MCF 10A (cell line): ENCODE data around the gene UCN2. TPM values are rescaled to one million over a fixed set of nuclear protein-coding genes. Genes with fewer than 3 reads are reported as not detected.

Source experiments
- BruUV-seq: library from RNA; stranded (reverse); fragments of 400-500 nt; replicated peaks from 2 replicates; lab custom pipeline; 2021; lab: Mats Ljungman, UMichigan
- CTCF ChIA-PET: fragments of 300-600 bp; sonication (Branson Sonifier 250); formaldehyde crosslinking; extraction: SDS; loops from one replicate; lab custom pipeline; 2021; ENCODE audit warnings: antibody characterized with exemption, inconsistent platforms; lab: Yijun Ruan, JAX
- POLR2A ChIA-PET: fragments of 300-600, 350-650 bp; sonication (Branson Sonifier 250); formaldehyde crosslinking; extraction: SDS; loops from one replicate; lab custom pipeline; 2020; ENCODE audit warnings: antibody characterized with exemption, inconsistent platforms; lab: Yijun Ruan, JAX
- DNase-seq: peaks from one replicate; pipeline ENCODE4 v3.0.0-alpha.2; 2018; ENCODE audit not compliant: unreplicated experiment
- H3K27ac Mint-ChIP-seq: one replicate; pipeline ENCODE4 v1.8.0; 2022; ENCODE audit warnings: mild to moderate bottlenecking, low read depth, mixed read lengths; ENCODE audit not compliant: unreplicated experiment
- H3K27me3 Mint-ChIP-seq: one replicate; pipeline ENCODE4 v1.8.0; 2022; ENCODE audit warnings: mixed read lengths; ENCODE audit not compliant: insufficient read depth, unreplicated experiment
- H3K36me3 Mint-ChIP-seq: one replicate; pipeline ENCODE4 v1.8.0; 2022; ENCODE audit warnings: mild to moderate bottlenecking, moderate library complexity, mixed read lengths; ENCODE audit not compliant: insufficient read depth, unreplicated experiment
- H3K4me1 Mint-ChIP-seq: one replicate; pipeline ENCODE4 v1.8.0; 2022; ENCODE audit warnings: mixed read lengths; ENCODE audit not compliant: insufficient read depth, unreplicated experiment
- H3K4me3 Mint-ChIP-seq: one replicate; pipeline ENCODE4 v1.8.0; 2022; ENCODE audit warnings: mild to moderate bottlenecking, moderate library complexity, mixed read lengths; ENCODE audit not compliant: unreplicated experiment
- H3K9me3 Mint-ChIP-seq: one replicate; pipeline ENCODE4 v1.8.0; 2022; ENCODE audit warnings: mixed read lengths; ENCODE audit not compliant: unreplicated experiment
- CTCF ChIP-seq: fragments of 200-600 bp; IDR thresholded peaks from one replicate; pipeline ENCODE4 v1.8.0; 2022; ENCODE audit warnings: antibody characterized with exemption, mild to moderate bottlenecking; ENCODE audit not compliant: unreplicated experiment
- intact Hi-C: fragments of 100-400 bp; cut with micrococcal nuclease; formaldehyde crosslinking; loops from 2 replicates; pipeline ENCODE4 v1.14.1; 2022
- total RNA-seq: library from RNA; stranded (reverse); gene quantifications from 2 replicates; pipeline ENCODE4 v1.2.3, GENCODE V29; 2022

UCN2 gene
- total RNA-seq, 1 experiment from 2014 or later = 3.8 TPM

- ChIA-PET POLR2A (no interaction called here), CTCF (interaction anchor here (0.6 kb wide), 1 partner anchor 15 kb away, joined by 3 read pairs; no protein-coding TSS in a partner anchor)
- intact Hi-C loops = no loop called here
- H3K36me3 Mint-ChIP-seq = peaks cover 28% of the 10 kb centered on the region
- BruUV-seq = no TSS peak
- H3K27ac Mint-ChIP-seq = no peak overlapping the region
- no peaks in the 10 kb centered on the region for H3K9me3 Mint-ChIP-seq
- H3K4me1 Mint-ChIP-seq = no peaks in the 10 kb centered on the region
- no peak for DNase-seq
- TF ChIP-seq CTCF = no peak
- no peaks in the 10 kb centered on the region for H3K27me3 Mint-ChIP-seq
- H3K4me3 Mint-ChIP-seq = no peak overlapping the region
Measured at GRCh38 chr3:48575366-48575765, 11.8 kb upstream of the UCN2 start.

GRCh38 chr3:48573973-48574585, 10.5 kb upstream of the UCN2 start:
- H3K4me1 Mint-ChIP-seq = no peaks in the 10 kb centered on the region
- H3K36me3 Mint-ChIP-seq = peaks cover 38% of the 10 kb centered on the region
- H3K27ac Mint-ChIP-seq = no peak overlapping the region
- intact Hi-C loops = no loop called here
- TF ChIP-seq CTCF = no peak
- no peaks in the 10 kb centered on the region for H3K9me3 Mint-ChIP-seq
- POLR2A ChIA-PET = interaction anchor here (0.6 kb wide), 1 partner anchor 15 kb away, joined by 3 read pairs; no protein-coding TSS in a partner anchor
- no peak overlapping the region for H3K4me3 Mint-ChIP-seq
- no peak for DNase-seq
- BruUV-seq = no TSS peak
- no peaks in the 10 kb centered on the region for H3K27me3 Mint-ChIP-seq
- CTCF ChIA-PET = no interaction called here

- Mint-ChIP-seq H3K9me3 (no peaks in the 10 kb centered on the region), H3K27ac (no peak overlapping the region), H3K4me3 (no peak overlapping the region), H3K36me3 (peaks cover 30% of the 10 kb centered on the region), H3K4me1 (no peaks in the 10 kb centered on the region), H3K27me3 (no peaks in the 10 kb centered on the region)
- intact Hi-C loops = no loop called here
- no peak for TF ChIP-seq CTCF
- ChIA-PET CTCF (interaction anchor here (0.9 to 1.0 kb wide), 3 partner anchors 13 to 40 kb away, joined by 3 to 5 read pairs (median 4); no protein-coding TSS in a partner anchor), POLR2A (no interaction called here)
- no TSS peak for BruUV-seq
- DNase-seq = no peak
Measured at GRCh38 chr3:48572517-48572916, 8.9 kb upstream of the UCN2 start.

- peaks cover 5% of the 10 kb centered on the region for H3K4me1 Mint-ChIP-seq
- BruUV-seq = no TSS peak
- H3K27ac Mint-ChIP-seq = no peak overlapping the region
- intact Hi-C loops = no loop called here
- ChIA-PET POLR2A (no interaction called here), CTCF (no interaction called here)
- no peak for DNase-seq
- H3K9me3 Mint-ChIP-seq = no peaks in the 10 kb centered on the region
- TF ChIP-seq CTCF = no peak
- H3K4me3 Mint-ChIP-seq = no peak overlapping the region
- no peaks in the 10 kb centered on the region for H3K27me3 Mint-ChIP-seq
- H3K36me3 Mint-ChIP-seq = peaks cover 29% of the 10 kb centered on the region
Measured at GRCh38 chr3:48571938-48572337, 8.4 kb upstream of the UCN2 start.
